HG03280 (cell line): Measurements from ENCODE around the gene TMEM18.

Experiments used
- ATAC-seq: cut with Tn5 transposase; IDR thresholded peaks from one replicate; pipeline ENCODE4 v1.9.1; 2021; ENCODE audit warnings: mild to moderate bottlenecking, moderate library complexity; ENCODE audit not compliant: unreplicated experiment

Gene TMEM18

GRCh38 chr2:653645-654425, 23.4 kb downstream of the TMEM18 start:
- ATAC-seq: no peak

DNA sequence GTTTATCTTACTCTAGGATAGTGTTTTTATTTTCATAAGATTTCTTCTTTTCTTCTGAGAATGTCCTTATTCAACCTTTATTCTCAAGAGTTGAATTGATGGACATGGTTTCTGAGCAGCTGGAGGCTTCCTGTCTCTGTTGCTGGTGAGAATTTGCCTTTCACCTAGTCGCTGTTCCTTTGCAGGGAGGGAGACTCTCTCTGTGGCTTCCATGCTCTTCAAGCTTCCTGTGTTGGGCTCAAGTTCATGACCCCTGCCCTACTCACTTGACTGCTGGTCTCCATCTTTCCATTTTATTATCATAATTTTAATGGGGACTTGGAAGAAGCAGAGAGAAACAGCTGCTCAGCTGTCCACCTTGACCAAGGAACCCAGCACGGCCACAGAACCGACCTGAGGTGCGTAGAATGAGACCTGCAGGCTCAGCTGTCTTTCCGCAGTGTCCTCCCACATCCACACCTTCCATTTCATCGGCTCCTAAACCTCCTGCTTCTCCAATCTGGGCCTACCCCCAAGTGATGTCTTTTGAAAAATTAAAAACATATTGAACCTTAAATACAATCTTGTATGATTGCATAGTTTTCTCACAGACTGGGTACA, 24.2 kb downstream of the TMEM18 start:
- ATAC-seq: no peak

GRCh38 chr2:651951-652373, 25.2 kb downstream of the TMEM18 start:
- ATAC-seq: no peak

DNA sequence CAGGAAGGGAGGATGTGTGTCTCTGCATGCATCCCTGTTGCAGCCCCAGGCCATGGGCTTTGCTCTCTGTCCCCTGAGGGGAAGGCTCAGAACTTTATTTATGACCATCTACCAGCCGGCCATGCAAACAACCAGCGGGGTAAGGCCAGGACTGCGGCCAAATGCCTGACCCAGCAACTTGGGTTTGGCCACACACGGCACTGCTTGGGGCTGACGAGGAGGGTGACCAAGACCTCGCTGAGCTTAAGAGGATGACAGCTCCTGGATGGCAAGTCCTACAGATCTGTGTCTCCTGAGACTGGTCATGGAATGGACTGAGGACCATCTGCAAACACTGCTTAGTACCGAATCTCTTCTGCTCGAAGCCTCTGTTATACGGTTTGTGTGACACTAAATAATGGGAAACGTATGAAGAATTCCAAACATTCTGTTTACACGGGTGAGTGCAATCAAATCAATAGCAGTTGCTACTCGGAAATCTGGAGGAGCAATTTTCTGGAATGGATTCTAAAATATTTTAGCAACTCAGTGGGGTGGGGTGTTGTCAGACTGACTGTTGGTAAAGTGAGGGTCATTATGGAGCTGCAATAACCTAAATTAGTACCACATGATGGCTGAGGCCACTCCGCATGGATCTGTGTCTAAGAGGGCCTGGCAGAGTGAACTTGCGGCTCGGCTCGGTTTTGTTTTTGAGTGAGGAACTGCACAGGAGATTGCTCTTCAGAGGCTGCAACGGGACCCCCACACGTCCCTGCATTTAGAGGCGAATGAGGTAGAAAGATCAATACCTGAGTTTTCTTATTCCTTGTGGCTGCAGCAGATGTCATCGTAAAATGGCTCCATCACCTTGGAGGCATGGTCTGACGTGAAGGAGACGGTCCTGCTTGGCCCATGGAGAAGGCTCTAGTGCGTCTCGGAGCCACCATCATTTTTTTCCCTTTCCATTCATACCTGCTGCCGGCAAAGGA, 26.6 kb downstream of the TMEM18 start:
- no peak for ATAC-seq

GRCh38 chr2:649426-650342, 27.5 kb downstream of the TMEM18 start:
- no peak for ATAC-seq

DNA sequence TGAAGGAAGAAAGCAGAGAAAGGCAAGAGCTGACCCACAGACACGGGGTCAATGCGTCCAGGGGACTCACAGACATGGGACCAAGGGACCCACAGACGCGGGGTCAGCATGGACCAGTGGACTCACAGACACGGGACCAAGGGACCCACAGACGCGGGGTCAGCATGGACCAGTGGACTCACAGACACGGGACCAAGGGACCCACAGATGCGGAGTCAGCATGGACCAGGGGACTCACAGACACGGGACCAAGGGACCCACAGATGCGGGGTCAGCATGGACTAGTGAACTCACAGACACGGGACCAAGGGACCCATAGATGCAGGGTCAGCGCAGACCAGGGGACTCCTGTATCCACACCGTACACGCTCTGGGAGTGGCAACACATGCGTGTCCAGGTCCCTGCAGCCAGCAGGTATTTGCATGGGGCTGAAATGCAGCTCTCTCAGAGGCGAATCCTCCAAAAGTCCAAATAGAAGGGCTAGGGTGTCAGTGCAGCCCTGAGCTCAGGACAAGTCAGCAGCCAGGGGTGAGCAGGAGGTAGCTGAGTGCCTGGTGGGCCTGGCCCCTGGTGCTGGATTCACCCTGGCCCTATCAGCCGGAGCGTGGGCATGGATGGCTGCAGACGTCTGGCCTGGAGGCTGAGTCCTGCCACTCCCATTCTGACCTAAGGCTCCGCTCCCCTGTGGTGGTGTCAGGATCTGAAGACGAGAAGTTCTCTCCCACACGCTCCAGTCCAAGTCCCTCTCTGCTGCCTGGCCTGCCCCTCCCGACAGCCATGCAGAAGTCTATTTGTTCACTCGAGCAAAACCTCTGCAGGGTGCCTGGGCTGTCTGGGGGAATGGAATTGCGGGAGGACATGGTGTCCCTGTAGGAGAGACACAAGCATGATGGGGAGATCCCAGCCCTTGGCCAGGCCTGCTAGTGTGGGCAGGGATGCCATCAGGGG, 28.5 kb downstream of the TMEM18 start:
- no peak for ATAC-seq

DNA sequence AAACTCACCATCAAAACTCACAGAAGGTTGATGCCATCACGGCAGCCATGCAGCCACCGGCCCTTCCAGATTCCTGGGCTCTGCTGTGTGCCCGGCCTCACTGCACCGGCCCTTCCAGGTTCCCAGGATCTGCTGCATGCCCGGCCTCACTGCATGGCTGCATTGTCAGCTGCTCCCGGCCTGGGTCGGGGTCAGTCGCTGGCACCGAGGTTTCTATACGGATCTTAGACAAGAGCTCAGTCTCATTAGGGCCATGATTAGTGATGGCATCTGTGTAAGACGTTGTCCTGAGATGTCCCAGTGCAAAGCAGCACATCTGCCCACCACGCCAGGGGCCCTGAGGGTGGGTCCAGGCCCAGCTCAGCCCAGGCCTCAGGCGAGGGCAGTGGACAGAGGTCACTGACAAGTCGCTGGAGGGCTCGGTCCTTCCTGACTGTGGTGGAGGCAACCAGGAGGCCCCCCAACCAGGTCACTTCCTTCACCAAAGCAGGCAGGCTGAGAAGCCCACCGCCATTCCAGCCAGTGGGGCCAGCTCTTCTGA, 29.4 kb downstream of the TMEM18 start:
- ATAC-seq: no peak

DNA sequence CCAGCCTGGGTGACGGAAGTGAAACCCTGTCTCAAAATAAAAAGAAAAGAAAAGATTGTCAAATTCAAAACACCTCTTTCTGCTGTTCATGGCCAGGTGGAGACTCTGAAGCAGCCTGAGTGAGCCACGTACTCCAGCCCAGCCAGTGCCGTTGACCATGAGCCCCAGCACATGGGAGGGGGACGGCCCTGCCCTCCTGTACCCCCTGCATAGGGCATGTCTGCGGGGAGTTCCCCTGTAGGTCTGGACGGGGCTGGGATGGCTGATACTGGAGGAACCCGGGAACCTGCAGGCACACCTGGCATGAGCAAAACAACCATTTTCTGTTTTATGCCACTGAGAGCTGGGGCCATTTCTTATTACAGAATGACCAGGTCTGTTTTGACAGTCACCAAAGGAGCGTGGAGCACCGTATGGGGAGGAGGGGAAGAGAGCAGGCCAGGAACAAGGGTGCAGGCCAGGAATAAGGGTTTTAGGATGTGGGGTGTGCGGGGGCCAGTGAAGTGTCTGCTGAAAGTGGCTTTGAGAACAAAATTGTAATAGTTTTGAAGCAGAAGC, 30.1 kb downstream of the TMEM18 start:
- no peak for ATAC-seq

DNA sequence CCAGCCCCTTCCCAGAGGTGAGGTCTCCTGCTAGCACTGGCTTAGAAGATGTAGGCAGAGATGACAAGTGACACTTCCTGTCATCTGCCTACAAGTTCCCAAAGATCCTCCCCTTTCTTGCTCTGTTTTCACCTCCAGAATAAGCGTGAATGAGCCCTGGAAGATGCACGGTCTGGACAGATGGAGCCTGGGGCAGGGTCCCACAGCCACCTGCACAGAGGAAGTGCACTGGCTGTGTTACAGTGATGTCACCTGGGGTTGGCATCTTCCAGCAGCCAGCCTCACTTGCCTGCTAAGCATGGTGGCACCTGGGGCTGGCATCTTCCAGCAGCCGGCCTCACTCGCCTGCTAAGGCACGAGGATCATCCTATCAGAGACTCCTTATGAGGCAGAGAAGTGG, 32.3 kb downstream of the TMEM18 start:
- ATAC-seq: no peak

DNA sequence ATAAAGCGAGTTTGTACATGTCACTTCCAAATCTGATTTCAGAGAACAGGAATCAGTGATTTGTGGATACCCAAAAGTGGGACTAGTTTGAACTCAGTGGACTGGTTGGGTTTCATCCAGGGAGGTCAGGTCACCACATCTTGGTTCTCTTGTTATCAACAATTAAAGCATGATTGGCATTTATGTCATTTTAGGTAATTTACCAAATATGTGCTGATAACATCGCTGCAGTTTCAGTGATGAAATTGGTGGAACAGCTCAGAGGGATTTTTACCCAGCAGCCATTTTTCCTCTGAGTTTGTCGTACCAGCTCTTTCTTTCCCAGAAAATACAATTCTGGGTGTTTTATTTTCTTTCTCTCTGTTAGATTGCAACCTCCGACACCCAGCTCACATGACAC, 33.4 kb downstream of the TMEM18 start:
- no peak for ATAC-seq

GRCh38 chr2:643334-643733, 33.9 kb downstream of the TMEM18 start:
- no peak for ATAC-seq

DNA sequence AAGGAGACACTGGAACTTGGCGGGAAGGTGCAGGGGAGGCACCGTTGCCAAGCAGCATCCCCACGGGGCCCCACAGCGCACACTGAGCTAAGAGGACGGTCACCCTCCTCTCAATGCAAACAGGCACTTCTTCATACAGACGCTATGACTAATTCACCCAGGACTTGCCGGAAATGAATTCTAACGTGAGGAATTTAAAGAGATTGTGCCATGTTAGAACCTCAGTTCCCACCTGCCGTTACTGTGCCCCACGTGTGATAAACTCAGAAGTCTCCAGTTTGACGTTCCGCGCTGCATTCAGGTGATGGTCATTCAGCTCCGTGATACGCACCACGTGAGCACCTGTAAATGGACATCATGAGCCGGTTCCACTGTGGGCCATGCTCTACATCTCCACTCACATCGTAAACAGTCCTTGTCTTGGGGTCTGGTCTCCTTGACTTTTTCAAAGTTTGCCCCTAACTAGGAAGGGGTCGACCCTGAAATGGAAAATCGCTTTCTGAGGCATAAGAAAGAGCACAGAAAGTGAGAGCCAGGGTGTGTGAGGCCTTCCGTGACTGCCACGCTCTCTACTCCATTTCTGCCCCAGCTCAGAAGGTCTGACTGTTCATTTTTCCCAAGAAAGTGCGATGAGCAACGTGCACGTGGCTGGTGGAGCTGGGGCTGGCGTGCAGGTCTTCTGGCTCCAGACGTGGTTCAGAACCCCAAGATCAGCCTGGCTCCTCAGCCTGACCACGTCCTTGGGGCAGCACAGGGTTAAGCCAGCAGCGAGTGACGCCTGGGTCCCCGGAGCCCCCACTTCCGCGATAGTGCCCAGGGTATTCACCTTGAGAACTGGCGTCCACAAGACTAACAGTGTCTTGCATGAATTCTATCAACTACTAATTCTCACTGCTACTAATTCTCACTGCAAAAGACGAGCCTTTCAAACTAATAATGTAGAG, 35.1 kb downstream of the TMEM18 start:
- no peak for ATAC-seq

- ATAC-seq: no peak
These were observed 35.9 kb downstream of the TMEM18 start for GRCh38 chr2:641164-641871.

- no peak for ATAC-seq
These were observed 37.5 kb downstream of the TMEM18 start for GRCh38 chr2:639703-640102.

DNA sequence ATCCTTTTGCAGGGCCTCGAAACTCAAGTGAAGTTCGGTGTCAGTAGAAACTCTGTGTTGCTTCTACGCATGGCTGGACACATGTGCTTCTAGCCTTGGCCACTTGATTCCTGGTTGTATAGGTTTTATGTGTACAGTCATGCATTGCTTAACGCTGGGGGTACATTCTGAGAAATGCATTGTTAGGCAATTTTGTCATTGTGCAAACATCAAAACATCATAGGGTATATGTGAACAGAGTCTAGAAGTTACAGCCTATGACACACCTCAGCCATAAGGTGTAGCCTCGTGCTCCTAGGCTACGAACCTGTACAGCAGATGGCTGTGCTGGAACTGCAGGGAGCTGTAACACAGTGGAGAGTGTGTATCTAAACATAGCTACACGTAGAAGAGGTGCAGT, 39.4 kb downstream of the TMEM18 start:
- no peak for ATAC-seq

DNA sequence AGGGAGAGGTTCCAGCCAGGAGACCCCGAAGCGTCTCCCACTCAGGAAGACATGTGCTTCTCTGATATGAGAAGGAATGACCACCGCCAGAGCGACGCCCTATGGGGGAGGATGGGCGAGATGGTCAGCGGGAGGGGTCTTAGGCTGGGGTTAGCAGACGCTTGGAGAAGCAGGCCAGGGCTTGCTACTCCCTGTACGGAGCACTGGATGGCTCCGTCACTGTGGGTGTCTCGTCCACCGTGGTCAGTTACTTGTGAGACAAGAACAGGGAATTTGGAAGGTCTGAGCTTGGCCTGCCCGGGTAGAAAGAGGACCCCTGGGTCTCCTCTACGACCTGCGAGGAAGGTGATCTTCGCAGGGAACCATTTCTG, 39.8 kb downstream of the TMEM18 start:
- no peak for ATAC-seq
